Subcutaneous adipose tissue (tissue), 4 donors: Measurements from ENCODE around the gene FAM43A. TPM values are rescaled to one million over a fixed set of nuclear protein-coding genes. Genes with fewer than 3 reads are reported as not detected.

Source experiments
- CTCF ChIP-seq: fragments of 450-650 bp; IDR thresholded peaks from one replicate; pipeline ENCODE4 v1.5.1; 2016; ENCODE audit warnings: low read depth, mild to moderate bottlenecking, control low read depth, antibody characterized with exemption, moderate library complexity
- total RNA-seq, 4 donors: library from RNA; depleted of rRNA; stranded (reverse); fragments of >200 nt; gene quantifications; one replicate each; pipeline ENCODE4 v1.1.0, GENCODE V29; 2016

FAM43A gene
- total RNA-seq, 4 donors from 2014 or later = 4.4 to 24.5 (median 9.1) TPM

DNA sequence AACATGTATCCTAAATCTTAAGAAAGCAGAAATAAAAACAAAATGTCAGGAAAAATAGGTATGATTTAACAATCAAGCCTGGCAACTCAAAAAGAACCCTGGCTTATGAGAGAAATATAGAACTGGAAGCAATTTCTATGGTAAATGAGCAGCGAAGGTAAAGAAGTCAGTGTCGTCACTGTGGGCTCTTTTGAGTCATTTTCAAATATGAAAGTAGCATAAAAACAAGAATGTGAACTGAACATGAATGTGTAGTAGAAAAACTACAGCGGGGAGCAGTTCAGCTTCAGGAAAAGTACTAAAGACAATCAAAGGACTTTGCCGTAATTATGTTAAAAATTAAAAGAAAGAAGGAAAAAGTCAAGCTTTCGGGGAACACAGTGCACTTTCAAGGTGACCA lies 31.2 kb upstream of the FAM43A start:
- TF ChIP-seq CTCF = no peak

GRCh38 chr3:194657439-194657838 lies 28.2 kb upstream of the FAM43A start:
- no peak for TF ChIP-seq CTCF

DNA sequence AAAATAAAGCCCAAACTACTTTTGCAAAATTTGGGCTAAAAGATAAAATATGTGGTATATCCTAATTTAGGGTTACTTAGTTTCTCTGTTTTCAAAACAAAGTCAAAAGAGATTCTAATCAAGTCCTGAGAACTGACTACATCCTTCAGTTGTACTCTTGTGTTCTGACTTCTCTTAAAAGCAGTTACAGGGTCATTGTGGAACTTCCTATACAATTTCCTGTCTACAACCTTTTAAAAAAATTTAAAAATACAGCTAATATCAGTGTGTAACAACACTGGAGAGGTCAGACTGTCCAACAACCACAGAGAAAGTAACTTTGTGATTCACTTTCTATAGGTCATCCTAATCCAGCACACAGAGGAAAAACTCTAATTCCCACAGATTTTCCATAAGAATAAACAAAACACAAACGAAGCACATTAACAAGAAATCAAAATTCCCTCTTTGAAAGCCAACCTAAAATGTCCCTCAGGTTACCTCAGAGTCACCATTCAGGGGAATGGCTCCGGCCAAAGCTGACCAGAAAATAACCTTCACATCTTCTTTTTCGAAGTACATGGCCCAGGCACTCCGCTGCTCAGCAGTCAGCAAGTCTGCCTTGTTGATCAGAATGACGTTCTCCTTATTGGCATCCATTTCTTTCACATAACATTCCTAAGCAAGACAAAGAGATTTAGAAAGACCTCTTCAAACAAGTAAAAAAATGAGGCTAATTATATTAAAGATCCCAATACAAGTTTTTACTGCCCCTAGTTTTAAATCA lies 27.0 kb upstream of the FAM43A start:
- TF ChIP-seq CTCF = no peak

- no peak for TF ChIP-seq CTCF
Observed at GRCh38 chr3:194659778-194660177, 25.9 kb upstream of the FAM43A start.

GRCh38 chr3:194661374-194661773 lies 24.3 kb upstream of the FAM43A start:
- no peak for TF ChIP-seq CTCF

DNA sequence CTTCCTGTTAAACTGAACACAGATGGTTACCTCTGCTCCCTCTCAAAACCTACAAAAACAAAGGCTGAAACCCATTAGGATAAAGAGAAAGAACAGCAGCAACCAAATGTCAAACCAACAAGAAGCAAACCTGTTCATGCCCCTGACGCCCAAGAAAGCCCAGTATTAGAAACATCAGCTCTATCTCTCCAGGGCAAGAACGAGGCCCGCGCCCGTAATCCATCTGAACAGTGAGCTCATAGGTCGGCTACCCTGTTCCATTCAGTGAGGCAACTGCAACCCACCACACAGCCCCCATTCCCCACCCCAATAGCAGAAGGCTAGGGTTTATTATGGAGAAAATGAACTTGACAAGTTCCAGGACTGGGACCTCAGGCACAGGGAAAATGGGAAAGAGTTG lies 23.7 kb upstream of the FAM43A start:
- TF ChIP-seq CTCF = no peak

DNA sequence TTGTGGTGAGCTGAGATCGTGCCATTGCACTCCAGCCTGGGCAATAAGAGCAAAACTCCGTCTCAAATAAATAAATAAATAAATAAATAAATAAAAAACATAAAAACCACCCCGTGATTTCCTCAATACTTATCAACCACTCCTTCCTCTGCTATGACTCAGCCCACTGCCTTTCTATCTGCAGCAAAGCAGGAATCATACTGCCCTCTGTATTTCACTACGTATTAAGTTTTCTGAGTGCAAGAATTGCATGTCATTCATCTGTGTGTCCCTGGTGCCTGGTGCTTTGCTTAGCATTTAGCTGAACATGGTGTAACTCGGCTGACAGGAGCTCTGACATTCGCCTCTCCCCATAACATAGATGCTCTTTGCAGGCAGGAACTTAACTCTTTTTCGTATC lies 20.8 kb upstream of the FAM43A start:
- TF ChIP-seq CTCF = no peak
